Measurements from ENCODE around the gene REC8. TPM values are rescaled to one million over a fixed set of nuclear protein-coding genes. Genes with fewer than 3 reads are reported as not detected.

REC8 gene
- total and polyA plus RNA-seq, 2 of the 13 experiments (the other 11 are each of a cell fraction or from before 2014, with no cell fraction given) = 3.4 to 14.7 TPM

GRCh38 chr14:24139272-24139934, 32.5 kb upstream of the REC8 start (continued):
- 0 out of 2 replicates have a peak, but pooled peaks have one; percentile 17 for TF ChIP-seq FOXO1 (CRISPR knock-in tag; IDR thresholded peaks at IDR 0.05)
- 0 out of 2 replicates have a peak, but pooled peaks have one; percentile 44 for TF ChIP-seq ZNF839 (CRISPR knock-in tag; IDR thresholded peaks at IDR 0.05; ENCODE audit: borderline replicate concordance)
- no peak for TF ChIP-seq PRDM15 (CRISPR knock-in tag; IDR thresholded peaks at IDR 0.05)
- TF ChIP-seq AGO2 (optimal IDR thresholded peaks at IDR 0.05; ENCODE audit: low read depth, low read length) = peak; percentile 42
- peak; percentile 82 for TF ChIP-seq CBX5 (CRISPR knock-in tag; IDR thresholded peaks at IDR 0.05; ENCODE audit: borderline replicate concordance)
- TF ChIP-seq CENPX (CRISPR knock-in tag; IDR thresholded peaks at IDR 0.05) = no peak
- TF ChIP-seq SCMH1 (CRISPR knock-in tag; IDR thresholded peaks at IDR 0.05; ENCODE audit: borderline replicate concordance) = no peak
- no peak for TF ChIP-seq ZSCAN30 (CRISPR knock-in tag; IDR thresholded peaks at IDR 0.05)
- TF ChIP-seq YEATS4 (CRISPR knock-in tag; IDR thresholded peaks at IDR 0.05; ENCODE audit: borderline replicate concordance) = no peak
- TF ChIP-seq HNRNPL (IDR thresholded peaks at IDR 0.05; ENCODE audit: low read depth, low read length) = 0 out of 2 replicates have a peak, but pooled peaks have one; percentile 31
- TF ChIP-seq, protein P1, sequence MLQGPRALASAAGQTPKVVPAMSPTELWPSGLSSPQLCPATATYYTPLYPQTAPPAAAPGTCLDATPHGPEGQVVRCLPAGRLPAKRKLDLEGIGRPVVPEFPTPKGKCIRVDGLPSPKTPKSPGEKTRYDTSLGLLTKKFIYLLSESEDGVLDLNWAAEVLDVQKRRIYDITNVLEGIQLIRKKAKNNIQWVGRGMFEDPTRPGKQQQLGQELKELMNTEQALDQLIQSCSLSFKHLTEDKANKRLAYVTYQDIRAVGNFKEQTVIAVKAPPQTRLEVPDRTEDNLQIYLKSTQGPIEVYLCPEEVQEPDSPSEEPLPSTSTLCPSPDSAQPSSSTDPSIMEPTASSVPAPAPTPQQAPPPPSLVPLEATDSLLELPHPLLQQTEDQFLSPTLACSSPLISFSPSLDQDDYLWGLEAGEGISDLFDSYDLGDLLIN (CRISPR knock-in tag; IDR thresholded peaks at IDR 0.05; ENCODE audit: borderline replicate concordance) = no peak
- TF ChIP-seq ATF2 (CRISPR knock-in tag; IDR thresholded peaks at IDR 0.05) = 0 out of 2 replicates have a peak, but pooled peaks have one; percentile 33
- TF ChIP-seq MIXL1 (CRISPR knock-in tag; IDR thresholded peaks at IDR 0.05) = peak; percentile 57; the same call in 1 of the 2 replicates
- peak; percentile 33; the same call in 1 of the 2 replicates for TF ChIP-seq RXRB (CRISPR knock-in tag; IDR thresholded peaks at IDR 0.05; ENCODE audit: borderline replicate concordance)
- TF ChIP-seq POLR2G (IDR thresholded peaks at IDR 0.05; ENCODE audit: low read depth, low read length) = peak; percentile 25; the same call in 1 of the 2 replicates
- TF ChIP-seq ZNF724P (CRISPR knock-in tag; IDR thresholded peaks at IDR 0.05; ENCODE audit: borderline replicate concordance) = no peak
- no peak for TF ChIP-seq TBX2 (CRISPR knock-in tag; IDR thresholded peaks at IDR 0.05; ENCODE audit: borderline replicate concordance)
- TF ChIP-seq ZNF3 (CRISPR knock-in tag; IDR thresholded peaks at IDR 0.05) = peak; percentile 76; the same call in 1 of the 2 replicates
- 0 out of 2 replicates have a peak, but pooled peaks have one; percentile 5 for TF ChIP-seq SP140L (CRISPR knock-in tag; IDR thresholded peaks at IDR 0.05; ENCODE audit: borderline replicate concordance)
- TF ChIP-seq RBFOX2 (IDR thresholded peaks at IDR 0.05; ENCODE audit: low read depth, low read length) = no peak
- no peak for TF ChIP-seq ZNF780A (CRISPR knock-in tag; IDR thresholded peaks at IDR 0.05)
- TF ChIP-seq ZNF652 (CRISPR knock-in tag; IDR thresholded peaks at IDR 0.05; ENCODE audit: borderline replicate concordance, low read depth) = no peak
- TF ChIP-seq ZNF547 (CRISPR knock-in tag; IDR thresholded peaks at IDR 0.05) = peak; percentile 74; the same call in 1 of the 2 replicates
- peak; percentile 57 for TF ChIP-seq PRPF4 (IDR thresholded peaks at IDR 0.05; ENCODE audit: low read depth, low read length, poor library complexity, severe bottlenecking)

Measured in HepG2 (cell line).